ENCODE measurements around the gene ADA. TPM values are rescaled to one million over a fixed set of nuclear protein-coding genes. Genes with fewer than 3 reads are reported as not detected.

ADA gene
- total RNA-seq, 4 donors from 2014 or later, result 2.6 to 5.4 (median 2.9) TPM

DNA sequence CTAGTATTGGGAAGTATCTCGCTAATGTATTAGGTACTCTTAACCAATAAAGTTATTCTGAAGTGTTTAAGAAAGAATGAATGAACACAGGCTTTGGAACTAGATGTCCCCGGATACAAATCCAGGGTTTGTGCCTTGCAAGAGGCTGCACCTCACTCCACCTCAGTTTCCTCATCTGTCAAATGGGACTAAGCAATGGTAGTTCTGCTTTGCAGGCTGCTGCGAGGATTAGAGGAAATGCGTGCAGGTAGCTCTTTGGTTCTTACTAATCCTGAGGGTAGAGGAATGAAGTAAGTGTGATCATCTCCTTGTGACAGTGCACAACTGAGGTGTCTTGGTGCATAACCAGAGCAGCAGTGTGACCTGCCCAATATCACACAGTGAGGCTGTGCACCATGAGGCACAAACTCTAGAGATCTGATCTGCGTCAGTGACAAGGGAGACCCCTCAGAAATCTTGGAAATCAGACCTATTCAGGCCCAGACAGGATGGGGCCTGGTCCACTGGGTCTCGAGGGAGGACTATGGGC, 26.7 kb downstream of the ADA start:
- no peak for DNase-seq
- no peak for TF ChIP-seq EP300 (IDR thresholded peaks at IDR 0.05; ENCODE audit: low read depth)
- TF ChIP-seq, protein P1, sequence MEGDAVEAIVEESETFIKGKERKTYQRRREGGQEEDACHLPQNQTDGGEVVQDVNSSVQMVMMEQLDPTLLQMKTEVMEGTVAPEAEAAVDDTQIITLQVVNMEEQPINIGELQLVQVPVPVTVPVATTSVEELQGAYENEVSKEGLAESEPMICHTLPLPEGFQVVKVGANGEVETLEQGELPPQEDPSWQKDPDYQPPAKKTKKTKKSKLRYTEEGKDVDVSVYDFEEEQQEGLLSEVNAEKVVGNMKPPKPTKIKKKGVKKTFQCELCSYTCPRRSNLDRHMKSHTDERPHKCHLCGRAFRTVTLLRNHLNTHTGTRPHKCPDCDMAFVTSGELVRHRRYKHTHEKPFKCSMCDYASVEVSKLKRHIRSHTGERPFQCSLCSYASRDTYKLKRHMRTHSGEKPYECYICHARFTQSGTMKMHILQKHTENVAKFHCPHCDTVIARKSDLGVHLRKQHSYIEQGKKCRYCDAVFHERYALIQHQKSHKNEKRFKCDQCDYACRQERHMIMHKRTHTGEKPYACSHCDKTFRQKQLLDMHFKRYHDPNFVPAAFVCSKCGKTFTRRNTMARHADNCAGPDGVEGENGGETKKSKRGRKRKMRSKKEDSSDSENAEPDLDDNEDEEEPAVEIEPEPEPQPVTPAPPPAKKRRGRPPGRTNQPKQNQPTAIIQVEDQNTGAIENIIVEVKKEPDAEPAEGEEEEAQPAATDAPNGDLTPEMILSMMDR (IDR thresholded peaks at IDR 0.05), result no peak
- no peaks in the 10 kb centered on the region for H3K9me3 ChIP-seq
- no peaks in the 10 kb centered on the region for H3K36me3 ChIP-seq
- WGBS, 2 donors (ENCODE audit: low coverage in 1 of 2), result 87 to 92% methylated on average over 4 to 6 of the region's 6 CpGs
- H3K27ac ChIP-seq, result no peak overlapping the region
- in situ Hi-C loops (cut with MboI; ENCODE audit: low pct_ligation_motif_present in 1 of 4, low pct_unique_long_range_greater_than_20kb in 1 of 4, low sequenced_read_pairs in 3 of 4) (loop anchor here (25.0 kb wide), 2 partner anchors 238 to 413 kb away; partner anchors contain the start of gene OSER1 (in 4 of the 4)), intact Hi-C loops (cut with DNase I; ENCODE audit: low total_unique reads) (no loop called here)
- no peaks in the 10 kb centered on the region for H3K4me1 ChIP-seq
- H3K4me3 ChIP-seq, result no peak overlapping the region
- H3K27me3 ChIP-seq, result no peaks in the 10 kb centered on the region

GRCh38 chr20:44624152-44624551, 27.3 kb downstream of the ADA start:
- Histone ChIP-seq H3K27ac (no peak overlapping the region), H3K4me3 (no peak overlapping the region), H3K27me3 (no peaks in the 10 kb centered on the region), H3K36me3 (no peaks in the 10 kb centered on the region), H3K4me1 (no peaks in the 10 kb centered on the region), H3K9me3 (no peaks in the 10 kb centered on the region)
- no peak for DNase-seq
- WGBS, 2 donors (ENCODE audit: low coverage in 1 of 2), result 100% methylated on average over 3 of the region's 4 CpGs; no CpG with 5 or more reads in 1 of the 2 donors
- TF ChIP-seq POLR2AphosphoS5 (IDR thresholded peaks at IDR 0.05), result no peak
- no peak for TF ChIP-seq EP300 (IDR thresholded peaks at IDR 0.05; ENCODE audit: low read depth)
- TF ChIP-seq, protein P1 (IDR thresholded peaks at IDR 0.05), result no peak
- no peak for TF ChIP-seq POLR2A (IDR thresholded peaks at IDR 0.05)
- in situ Hi-C loops (cut with MboI; ENCODE audit: low pct_ligation_motif_present in 1 of 4, low pct_unique_long_range_greater_than_20kb in 1 of 4, low sequenced_read_pairs in 3 of 4), result loop anchor here (25.0 kb wide), 2 partner anchors 237 to 412 kb away; partner anchors contain the start of gene OSER1 (in 4 of the 4)
- intact Hi-C loops (cut with DNase I; ENCODE audit: low total_unique reads), result no loop called here

GRCh38 chr20:44622501-44623270, 28.8 kb downstream of the ADA start:
- Histone ChIP-seq H3K4me3 (no peak overlapping the region), H3K27me3 (no peaks in the 10 kb centered on the region), H3K36me3 (peaks cover 0 to 8% (median 3%) of the 10 kb centered on the region in 4 donors), H3K27ac (no peak overlapping the region), H3K4me1 (peaks cover 0 to 9% (median 0%) of the 10 kb centered on the region in 4 donors), H3K9me3 (no peaks in the 10 kb centered on the region)
- WGBS, 2 donors (ENCODE audit: low coverage in 1 of 2), result 93% methylated on average over 18 of the region's 19 CpGs; no CpG with 5 or more reads in 1 of the 2 donors
- no peak for TF ChIP-seq POLR2A (IDR thresholded peaks at IDR 0.05)
- TF ChIP-seq EP300 (IDR thresholded peaks at IDR 0.05; ENCODE audit: low read depth), result no peak
- intact Hi-C loops (cut with DNase I; ENCODE audit: low total_unique reads), result no loop called here
- in situ Hi-C loops (cut with MboI; ENCODE audit: low pct_ligation_motif_present in 1 of 4, low pct_unique_long_range_greater_than_20kb in 1 of 4, low sequenced_read_pairs in 3 of 4), result loop anchor here (25.0 kb wide), 2 partner anchors 235 to 410 kb away; partner anchors contain the start of gene OSER1 (in 4 of the 4)
- DNase-seq, result no peak

GRCh38 chr20:44621939-44622338, 29.6 kb downstream of the ADA start:
- Histone ChIP-seq H3K27me3 (no peaks in the 10 kb centered on the region), H3K36me3 (peaks cover 0 to 8% (median 3%) of the 10 kb centered on the region in 4 donors), H3K4me3 (no peak overlapping the region), H3K9me3 (no peaks in the 10 kb centered on the region), H3K27ac (no peak overlapping the region), H3K4me1 (peaks cover 0 to 9% (median 0%) of the 10 kb centered on the region in 4 donors)
- 94% methylated on average over 8 of the region's 8 CpGs; no CpG with 5 or more reads in 1 of the 2 donors for WGBS, 2 donors (ENCODE audit: low coverage in 1 of 2)
- DNase-seq, result no peak
- intact Hi-C loops (cut with DNase I; ENCODE audit: low total_unique reads), result no loop called here
- in situ Hi-C loops (cut with MboI; ENCODE audit: low pct_ligation_motif_present in 1 of 4, low pct_unique_long_range_greater_than_20kb in 1 of 4, low sequenced_read_pairs in 3 of 4), result loop anchor here (25.0 kb wide), 2 partner anchors 235 to 410 kb away; partner anchors contain the start of gene OSER1 (in 4 of the 4)
- TF ChIP-seq POLR2A (IDR thresholded peaks at IDR 0.05), result no peak
- TF ChIP-seq POLR2AphosphoS5 (IDR thresholded peaks at IDR 0.05), result no peak
- TF ChIP-seq, protein P1 (IDR thresholded peaks at IDR 0.05), result no peak
- no peak for TF ChIP-seq EP300 (IDR thresholded peaks at IDR 0.05; ENCODE audit: low read depth)
